Fibroblast of mammary gland (primary cell): ENCODE data around the gene JAKMIP2.

Source experiments
- DNase-seq: peaks from one replicate; pipeline ENCODE4 v3.0.0-alpha.2; 2010; ENCODE audit warnings: low read depth
- H3K4me3 ChIP-seq: 2 replicates; pipeline ENCODE4 v1.5.1; 2011; ENCODE audit warnings: low read depth, mild to moderate bottlenecking, low read length, moderate library complexity; ENCODE audit not compliant: control insufficient read depth
- TF ChIP-seq, protein P1 (sequence below): conservative IDR thresholded peaks from 2 replicates; pipeline ENCODE4 v1.5.1; 2011; ENCODE audit warnings: low read depth, low read length, inconsistent platforms; ENCODE audit not compliant: control insufficient read depth, insufficient read depth

The JAKMIP2 gene

DNA sequence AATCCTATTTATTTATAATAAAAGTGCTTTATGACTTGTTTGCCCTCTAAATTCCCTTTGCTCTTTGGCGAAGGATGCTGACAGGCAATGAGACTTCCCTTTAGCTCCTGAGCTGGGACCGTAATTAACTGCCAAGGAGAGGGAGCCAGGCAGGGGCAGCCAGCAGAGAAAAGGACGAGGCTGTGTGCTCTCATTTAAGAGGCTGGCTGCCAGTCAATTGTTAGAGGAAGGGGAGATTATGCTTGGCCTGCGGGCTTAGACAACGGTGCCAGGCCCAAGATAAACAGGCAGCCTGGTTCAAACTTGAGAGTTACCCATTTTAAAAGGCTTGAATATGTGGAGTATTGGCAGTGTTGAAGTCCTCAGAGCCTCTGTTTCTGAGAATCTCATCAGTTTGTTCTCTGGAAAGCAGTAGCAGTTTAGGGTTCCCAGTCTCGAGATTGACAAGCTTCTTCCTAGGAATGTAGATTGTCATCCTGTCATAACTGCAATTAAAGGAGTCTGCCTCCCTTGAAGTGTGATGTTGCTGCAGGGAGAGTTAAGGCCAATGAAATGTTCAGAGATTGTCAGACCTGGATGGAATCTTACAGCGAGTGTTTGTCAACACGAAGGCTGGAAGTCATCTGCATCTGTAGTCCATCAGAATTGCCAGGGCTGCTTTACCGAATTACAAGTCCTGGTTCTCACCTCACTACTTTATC lies 113.2 kb downstream of the JAKMIP2 start:
- no peak overlapping the region for H3K4me3 ChIP-seq
- no peak for DNase-seq
- TF ChIP-seq, protein P1, sequence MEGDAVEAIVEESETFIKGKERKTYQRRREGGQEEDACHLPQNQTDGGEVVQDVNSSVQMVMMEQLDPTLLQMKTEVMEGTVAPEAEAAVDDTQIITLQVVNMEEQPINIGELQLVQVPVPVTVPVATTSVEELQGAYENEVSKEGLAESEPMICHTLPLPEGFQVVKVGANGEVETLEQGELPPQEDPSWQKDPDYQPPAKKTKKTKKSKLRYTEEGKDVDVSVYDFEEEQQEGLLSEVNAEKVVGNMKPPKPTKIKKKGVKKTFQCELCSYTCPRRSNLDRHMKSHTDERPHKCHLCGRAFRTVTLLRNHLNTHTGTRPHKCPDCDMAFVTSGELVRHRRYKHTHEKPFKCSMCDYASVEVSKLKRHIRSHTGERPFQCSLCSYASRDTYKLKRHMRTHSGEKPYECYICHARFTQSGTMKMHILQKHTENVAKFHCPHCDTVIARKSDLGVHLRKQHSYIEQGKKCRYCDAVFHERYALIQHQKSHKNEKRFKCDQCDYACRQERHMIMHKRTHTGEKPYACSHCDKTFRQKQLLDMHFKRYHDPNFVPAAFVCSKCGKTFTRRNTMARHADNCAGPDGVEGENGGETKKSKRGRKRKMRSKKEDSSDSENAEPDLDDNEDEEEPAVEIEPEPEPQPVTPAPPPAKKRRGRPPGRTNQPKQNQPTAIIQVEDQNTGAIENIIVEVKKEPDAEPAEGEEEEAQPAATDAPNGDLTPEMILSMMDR = no peak

DNA sequence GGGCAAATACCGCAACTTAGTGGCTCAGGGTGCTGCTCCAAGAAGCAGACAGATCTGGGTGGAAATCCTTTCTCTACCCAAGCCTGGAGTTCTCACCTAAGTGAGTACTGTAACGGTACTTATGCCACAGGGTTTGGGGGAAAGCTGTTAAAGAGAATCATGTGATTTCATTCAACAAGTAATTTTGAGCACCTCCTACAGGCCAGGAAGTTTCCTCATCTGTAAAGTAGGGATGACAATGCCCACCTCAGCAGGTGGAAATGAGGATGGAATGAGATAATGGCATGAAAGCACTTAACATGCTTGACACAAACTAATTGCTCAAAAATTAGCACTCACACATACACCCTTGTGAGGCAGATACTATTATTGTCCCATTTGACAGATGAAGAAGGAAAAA lies 114.1 kb downstream of the JAKMIP2 start:
- TF ChIP-seq, protein P1 = no peak
- no peak for DNase-seq
- H3K4me3 ChIP-seq = no peak overlapping the region

DNA sequence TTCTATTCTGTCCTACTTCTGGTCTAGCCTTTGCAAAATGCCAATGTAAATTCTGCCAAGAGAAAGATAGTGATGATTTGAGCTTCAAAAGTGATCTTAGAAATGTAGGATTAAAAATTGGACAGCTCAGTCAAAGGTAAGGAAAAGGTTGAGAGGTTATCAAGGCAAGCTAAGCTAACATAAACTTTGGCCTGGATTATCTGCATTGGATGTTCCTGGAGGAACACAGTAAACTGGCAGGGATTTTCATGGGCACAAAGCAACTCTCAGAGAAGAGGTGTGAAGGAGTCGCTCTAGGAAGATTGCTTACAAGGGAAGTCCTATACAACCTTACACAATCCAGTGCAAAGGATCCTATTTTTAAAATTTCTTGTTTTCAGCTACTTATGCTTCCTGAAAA lies 115.2 kb downstream of the JAKMIP2 start:
- TF ChIP-seq, protein P1 = no peak
- H3K4me3 ChIP-seq = no peak overlapping the region
- no peak for DNase-seq

DNA sequence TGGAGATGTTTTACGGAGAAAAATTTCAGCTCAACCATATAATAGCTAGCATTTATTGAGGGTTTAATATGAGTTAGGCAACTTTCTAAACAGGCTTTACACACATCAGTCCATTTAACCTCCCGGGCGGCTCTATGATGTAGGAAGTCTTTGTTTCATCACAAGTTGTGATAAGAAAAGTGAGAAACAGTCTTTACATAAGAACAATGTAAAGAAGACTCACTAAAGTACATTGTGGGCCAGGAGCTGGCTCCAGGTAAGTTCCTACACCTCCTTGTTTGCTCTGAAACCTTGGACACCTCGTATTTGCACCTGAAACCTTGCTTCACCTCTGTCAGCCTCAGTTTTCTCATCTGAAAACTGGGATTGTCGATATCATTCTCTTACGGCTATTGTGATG lies 116.1 kb downstream of the JAKMIP2 start:
- no peak overlapping the region for H3K4me3 ChIP-seq
- TF ChIP-seq, protein P1 = no peak

DNA sequence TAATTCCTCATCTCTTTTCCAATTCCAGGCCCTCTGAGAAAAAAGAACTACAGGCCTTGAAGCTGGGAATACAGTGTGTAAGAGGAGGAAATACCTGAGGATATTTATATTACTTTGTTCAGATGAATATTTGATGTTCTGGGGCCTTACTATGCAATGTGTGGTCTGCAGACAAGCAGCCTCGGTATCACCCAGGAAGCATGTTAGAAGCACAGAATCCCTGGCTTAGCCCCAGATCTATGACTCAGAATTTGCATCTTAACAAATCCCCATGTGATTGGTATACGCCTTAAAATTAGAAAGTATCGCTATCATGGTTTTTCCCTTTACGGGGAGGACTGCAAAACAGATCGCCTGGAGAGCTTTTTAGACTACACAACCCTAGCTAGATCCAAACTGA lies 121.0 kb downstream of the JAKMIP2 start:
- TF ChIP-seq, protein P1 = no peak
- H3K4me3 ChIP-seq = no peak overlapping the region
- DNase-seq = peak; percentile 55

More for the DNA sequence above, 116.1 kb downstream of the JAKMIP2 start:
- no peak for DNase-seq

DNA sequence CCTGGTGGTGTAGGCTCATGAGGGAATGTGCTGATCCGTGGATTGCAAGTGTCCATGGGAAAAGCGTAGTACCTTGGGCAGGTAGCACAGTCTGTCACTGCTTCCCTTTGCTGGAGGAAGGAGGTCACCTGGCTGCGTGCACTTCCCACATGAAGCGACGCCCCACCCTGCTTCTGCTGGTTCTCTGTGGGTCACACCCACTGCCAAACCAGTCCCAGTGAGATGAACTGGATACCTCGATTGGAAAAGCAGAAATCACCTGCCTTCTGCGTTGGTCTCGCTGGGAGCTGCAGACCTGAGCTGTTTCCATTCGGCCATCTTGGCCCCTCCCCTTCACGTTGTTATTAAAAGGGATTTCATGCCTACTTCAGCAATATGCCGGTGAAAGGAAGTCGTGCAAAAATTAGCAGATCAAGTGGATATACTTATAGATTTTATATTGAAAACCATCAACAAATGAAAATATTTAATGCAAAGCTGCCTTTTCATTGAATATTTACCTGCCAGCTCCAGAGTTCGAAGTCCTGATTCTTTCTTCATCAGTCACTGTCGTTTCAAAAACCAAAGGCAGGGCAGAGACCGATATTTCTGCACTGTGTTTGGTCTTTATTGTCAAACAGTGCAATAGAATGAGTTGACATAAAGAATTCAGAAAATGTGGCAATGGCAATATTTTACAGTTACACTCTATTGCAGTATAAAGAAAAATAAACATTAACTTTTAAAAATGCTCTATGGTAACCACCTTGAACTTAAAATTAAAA lies 123.2 kb downstream of the JAKMIP2 start:
- DNase-seq = no peak
- no peak overlapping the region for H3K4me3 ChIP-seq
- TF ChIP-seq, protein P1 = no peak
